ENCODE data around the gene TMEM253.

DNA sequence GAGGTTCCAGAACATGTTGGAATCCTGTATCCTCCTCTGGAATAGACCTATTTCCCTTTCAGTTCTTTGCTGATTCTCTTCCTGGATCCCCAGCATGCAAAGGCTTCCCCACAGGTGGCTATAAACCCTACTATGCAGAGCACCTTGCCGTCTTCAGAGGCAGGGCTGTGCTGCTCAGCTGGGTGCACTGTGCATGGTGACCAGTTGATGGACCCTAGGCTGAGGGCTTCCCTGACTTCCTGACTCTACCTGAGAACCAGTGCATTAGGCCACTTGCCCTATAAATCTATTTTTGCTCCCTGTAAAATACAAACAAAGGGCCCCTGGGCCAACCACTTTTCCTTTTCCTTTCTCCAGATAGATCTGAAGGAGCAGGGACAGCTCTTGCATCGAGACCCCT lies 16.5 kb upstream of the TMEM253 start:
- TF ChIP-seq, protein P1, sequence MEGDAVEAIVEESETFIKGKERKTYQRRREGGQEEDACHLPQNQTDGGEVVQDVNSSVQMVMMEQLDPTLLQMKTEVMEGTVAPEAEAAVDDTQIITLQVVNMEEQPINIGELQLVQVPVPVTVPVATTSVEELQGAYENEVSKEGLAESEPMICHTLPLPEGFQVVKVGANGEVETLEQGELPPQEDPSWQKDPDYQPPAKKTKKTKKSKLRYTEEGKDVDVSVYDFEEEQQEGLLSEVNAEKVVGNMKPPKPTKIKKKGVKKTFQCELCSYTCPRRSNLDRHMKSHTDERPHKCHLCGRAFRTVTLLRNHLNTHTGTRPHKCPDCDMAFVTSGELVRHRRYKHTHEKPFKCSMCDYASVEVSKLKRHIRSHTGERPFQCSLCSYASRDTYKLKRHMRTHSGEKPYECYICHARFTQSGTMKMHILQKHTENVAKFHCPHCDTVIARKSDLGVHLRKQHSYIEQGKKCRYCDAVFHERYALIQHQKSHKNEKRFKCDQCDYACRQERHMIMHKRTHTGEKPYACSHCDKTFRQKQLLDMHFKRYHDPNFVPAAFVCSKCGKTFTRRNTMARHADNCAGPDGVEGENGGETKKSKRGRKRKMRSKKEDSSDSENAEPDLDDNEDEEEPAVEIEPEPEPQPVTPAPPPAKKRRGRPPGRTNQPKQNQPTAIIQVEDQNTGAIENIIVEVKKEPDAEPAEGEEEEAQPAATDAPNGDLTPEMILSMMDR (IDR thresholded peaks at IDR 0.05) = no peak
- TF ChIP-seq POLR2A (IDR thresholded peaks at IDR 0.05; ENCODE audit: low read depth) (no peak), POLR2AphosphoS5 (IDR thresholded peaks at IDR 0.05) (no peak), EP300 (IDR thresholded peaks at IDR 0.05) (no peak)
